Stimulated activated CD4-positive, alpha-beta T cell treated with anti-CD3 and anti-CD28 coated beads, Interleukin-4, amount 100 ng/mL, for 4 hours (primary cell): Measurements from ENCODE around the gene VEGFA.

ENCODE experiments used
- DNase-seq, 2 experiments: peaks; one replicate each; pipeline ENCODE4 v3.0.0-alpha.2; 2020

The VEGFA gene

GRCh38 chr6:43788301-43788700 is 18.3 kb downstream of the VEGFA start:
- no peak for DNase-seq

DNA sequence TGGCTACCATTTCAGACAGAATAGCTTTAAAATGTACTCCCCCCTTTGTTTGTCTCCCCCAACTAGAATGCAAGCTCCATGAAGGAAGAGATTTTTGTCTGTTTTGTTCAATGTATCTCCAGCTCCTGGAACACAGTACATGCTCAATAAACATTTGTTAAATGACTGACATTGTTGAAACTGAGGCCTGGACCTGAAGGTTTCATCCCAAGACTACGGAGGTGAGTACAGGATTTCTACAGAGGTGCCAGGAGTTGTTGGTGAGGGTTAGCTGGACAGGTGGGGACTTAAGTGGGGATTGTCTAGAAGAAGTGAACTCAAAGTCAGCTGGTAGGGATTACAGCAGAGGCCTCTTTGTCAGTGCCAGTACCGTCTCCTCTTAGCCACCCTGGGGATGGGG is 19.4 kb downstream of the VEGFA start:
- DNase-seq: no peak

- no peak for DNase-seq
Measured at GRCh38 chr6:43790031-43790430, 20.0 kb downstream of the VEGFA start.

- DNase-seq: no peak
Measured at GRCh38 chr6:43791745-43792422, 21.9 kb downstream of the VEGFA start.

DNA sequence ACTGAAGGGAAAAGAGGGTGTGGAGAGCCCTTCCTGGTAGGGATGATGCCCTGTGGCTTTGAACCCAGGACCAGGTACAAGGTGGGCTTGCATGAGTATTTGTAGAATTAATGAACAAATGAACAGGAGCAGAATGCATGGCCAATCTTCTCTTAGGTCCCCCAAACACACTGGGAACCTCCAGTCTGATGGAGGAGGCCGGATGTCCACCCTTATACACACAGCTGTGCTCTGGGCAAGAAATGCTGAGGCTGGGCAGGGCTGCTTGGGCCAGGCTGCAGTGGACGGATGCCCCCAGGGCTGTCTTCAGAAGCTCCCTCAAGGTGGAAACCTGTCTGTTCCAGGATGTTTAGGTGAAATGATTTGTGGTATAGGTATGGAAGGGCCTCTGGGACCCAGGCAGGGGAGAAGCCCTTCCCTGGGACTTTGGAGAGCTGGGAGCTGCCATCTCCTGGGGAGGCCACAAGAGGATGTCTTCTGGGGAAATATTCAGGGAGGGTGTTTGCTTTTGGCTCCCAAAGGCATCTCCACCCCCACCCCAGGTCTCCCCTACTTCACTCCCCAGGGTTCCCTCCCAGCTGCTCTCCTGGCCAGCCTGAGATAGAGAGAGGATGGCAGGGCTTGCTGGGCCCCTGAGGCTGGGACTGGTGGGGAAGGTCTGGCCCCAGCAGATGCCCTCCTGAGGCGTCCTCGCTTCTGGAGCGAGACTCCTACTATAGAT is 23.3 kb downstream of the VEGFA start:
- DNase-seq: no peak

GRCh38 chr6:43793875-43794242 is 23.8 kb downstream of the VEGFA start:
- no peak for DNase-seq

DNA sequence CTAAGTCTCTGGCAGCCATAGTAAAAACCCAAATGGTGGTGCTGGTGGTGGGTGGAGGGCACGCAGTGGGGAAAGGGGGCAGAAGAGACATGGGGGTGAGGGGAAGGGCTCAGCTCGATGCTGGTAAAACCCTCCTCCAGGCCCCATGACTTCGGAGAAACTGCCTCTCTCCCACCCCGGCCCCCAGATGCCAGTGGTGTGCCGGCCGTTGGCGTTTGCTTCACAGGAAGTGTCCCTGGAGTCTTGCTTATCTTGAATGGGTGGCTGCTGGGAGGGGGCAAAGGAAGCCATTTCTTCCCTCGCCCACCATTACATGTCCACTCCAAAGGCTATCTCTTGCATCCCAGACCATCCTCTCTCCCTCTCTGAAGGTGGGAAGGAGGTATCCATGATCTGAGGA is 25.4 kb downstream of the VEGFA start:
- no peak for DNase-seq

GRCh38 chr6:43796168-43796567 is 26.2 kb downstream of the VEGFA start:
- no peak for DNase-seq

DNA sequence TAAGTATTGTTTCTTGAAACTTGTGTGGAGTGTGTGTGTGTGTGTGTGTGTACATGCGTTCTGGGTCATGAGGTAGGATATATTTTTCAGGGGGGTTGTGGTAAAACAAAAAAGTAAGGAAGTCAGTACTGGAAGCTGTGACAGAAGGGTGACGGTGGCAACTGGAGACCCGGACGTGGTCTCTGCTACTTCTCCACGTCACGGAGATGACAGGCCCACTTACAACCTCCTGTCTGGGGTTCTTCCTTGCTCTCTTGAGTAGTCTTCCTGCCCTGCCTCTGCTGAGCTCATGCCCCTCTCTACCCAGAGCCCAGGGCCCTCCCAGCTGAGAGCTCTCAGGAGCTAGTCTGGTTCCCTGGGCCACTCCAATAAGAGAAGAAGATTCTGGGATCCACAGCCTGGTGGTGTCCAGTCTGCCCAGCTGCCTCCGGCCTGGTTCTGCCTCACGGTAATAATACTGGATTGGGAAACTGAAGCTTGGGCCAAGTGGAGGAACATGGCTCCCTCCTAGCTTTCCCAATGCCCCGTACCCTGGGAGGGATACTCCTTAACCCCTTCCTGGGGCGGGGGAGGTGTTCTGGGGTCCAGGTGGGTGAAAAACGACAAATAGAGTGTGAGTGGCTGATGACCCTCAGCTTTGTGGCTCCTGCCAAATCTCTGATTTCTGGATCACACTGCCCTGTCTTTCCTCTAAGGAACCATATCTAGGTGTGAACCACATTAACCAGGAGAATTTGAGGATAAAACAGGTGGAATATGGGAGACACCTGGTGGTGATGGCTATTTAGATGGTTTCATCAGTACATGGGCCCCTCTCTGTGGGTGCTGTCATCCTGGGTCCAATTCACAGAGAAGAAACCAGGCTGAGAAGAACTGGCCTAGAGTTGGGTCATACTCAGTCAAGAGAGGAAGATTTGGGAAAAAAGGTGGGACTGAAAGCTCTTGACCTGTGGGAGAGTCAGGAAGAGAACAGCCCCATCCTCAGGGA is 27.2 kb downstream of the VEGFA start:
- DNase-seq: no peak

DNA sequence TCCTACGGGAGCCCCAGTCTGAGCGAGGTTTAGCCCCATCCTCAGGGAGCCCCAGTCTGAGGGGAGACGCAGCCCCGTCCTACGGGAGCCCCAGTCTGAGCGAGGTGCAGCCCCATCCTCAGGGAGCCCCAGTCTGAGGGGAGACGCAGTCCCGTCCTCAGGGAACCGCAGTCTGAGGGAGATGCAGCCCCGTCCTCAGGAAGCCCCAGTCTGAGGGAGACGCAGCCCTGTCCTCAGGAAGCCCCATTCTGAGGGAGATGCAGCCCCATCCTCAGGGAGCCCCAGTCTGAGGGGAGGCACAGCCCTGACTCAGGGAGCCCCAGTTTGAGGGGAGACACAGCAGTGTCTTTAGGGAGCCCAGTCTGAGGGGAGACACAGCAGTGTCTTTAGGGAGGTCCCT is 27.9 kb downstream of the VEGFA start:
- no peak for DNase-seq

- no peak for DNase-seq
Measured at GRCh38 chr6:43798688-43799444, 28.9 kb downstream of the VEGFA start.

- DNase-seq: no peak
Measured at GRCh38 chr6:43799551-43800297, 29.7 kb downstream of the VEGFA start.

- DNase-seq: no peak
Measured at GRCh38 chr6:43800298-43800623, 30.2 kb downstream of the VEGFA start.

DNA sequence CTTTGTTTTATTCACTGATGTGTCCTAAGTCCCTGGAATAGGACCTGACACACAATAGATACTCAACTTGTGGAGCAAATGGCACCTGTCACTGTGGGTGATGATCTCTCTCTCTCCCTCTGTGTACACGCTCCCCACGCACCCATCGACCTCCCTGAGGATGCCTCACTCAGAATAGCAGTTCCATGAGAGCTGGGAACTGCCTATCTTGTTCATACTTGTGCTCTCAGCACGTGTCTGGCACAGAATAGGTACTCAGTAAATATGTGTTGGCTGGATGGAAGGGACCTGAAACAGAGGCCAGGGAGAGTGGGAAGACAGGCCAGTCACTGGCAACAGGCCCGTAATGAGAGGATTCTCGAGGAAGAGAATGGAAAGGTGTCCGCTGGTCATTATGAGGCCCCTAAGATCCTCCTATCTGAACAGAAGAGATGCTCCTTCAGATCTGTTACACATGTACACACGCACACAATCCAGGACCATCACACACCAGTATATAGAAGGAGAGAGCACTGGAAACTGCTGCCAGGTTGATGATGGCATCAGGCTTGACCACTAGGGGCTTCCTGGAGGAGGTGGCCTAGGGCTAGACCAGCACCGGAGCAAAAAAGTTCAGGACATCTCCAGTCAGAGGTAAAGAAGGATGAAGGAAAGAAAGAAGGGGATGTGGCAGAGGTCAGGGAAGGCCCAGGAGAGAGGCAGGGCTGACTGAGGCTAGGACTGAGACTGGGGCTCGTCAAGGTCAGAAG is 30.9 kb downstream of the VEGFA start:
- DNase-seq: no peak

DNA sequence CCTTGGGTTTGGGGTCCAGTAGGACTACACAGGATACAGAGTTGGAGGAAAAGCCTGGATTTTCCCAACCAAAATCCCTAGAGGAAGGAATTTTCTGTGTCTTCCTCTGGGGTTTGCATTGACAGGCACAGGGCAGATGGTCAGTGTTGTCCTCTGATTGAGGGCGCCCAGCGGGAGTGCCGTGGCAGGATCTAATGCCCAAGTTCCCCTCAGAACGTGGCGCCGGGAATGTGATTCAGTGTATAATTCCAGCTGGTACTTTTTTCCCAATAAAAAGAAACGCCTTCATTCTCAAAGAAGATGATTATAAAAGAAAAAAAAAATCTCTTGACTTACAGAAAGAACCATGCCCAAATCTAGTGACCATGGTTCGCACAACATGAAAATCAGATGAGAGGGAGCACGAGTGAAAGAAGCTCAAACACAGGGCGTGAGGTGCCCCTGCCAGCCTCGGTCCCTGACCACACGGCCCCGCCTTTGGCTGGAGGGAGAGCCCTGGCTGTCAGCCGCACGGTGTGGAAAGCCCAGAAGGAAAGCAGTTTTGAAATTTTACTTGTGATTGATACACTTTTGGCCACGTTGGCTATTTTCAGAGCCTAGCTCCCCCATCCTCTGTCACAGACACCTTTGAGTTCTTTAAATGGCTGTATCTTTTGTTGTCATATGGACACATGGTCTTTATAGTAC is 31.6 kb downstream of the VEGFA start:
- DNase-seq: no peak

DNA sequence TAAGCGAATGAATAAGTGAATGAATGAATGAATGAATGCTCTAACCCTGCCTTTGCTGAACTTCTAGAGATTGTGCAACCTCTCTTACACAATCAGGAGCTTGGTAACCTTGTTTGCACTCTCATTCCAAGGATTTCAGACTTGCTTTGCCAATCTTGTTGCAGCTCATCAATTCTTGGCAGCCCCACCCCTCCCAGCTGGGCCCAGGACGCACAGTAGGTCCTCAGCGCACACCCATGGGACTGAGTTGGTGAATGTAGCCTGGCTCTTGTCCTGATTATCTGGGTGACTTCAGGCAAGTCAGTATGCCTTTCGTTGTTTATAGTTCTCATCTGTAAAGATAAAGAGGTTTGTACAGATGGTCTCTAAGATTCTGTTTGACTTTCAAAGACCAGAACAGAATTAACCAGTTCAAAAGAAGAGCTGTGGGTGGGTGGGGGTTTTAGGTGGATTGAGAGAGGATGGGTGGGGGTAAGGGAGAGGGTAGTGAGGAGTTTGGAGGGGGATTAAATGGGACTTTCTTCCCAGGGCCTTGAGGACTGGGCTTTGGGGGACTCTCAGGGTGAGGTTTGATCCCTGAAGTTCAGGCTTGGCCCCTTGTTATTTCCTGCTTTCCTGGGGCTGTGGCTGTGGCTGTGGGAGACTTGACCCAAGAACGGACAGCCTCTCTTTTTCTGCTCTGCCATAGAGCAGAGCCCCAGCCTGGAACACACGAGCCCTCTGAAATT is 33.2 kb downstream of the VEGFA start:
- DNase-seq: no peak

GRCh38 chr6:43803783-43804549 is 34.0 kb downstream of the VEGFA start:
- DNase-seq: no peak

- DNase-seq: no peak
Measured at GRCh38 chr6:43804550-43805223, 34.7 kb downstream of the VEGFA start.

GRCh38 chr6:43805699-43806042 is 35.7 kb downstream of the VEGFA start:
- DNase-seq: no peak
